ENCODE results near the gene PLCL2.

- no peak for TF ChIP-seq CTCF (IDR thresholded peaks at IDR 0.05; ENCODE audit: low read depth, low read length, poor library complexity, severe bottlenecking)
- TF ChIP-seq EZH2phosphoT487 (IDR thresholded peaks at IDR 0.05; ENCODE audit: borderline replicate concordance, low read length) = no peak
These were observed 18.2 kb upstream of the PLCL2 start for GRCh38 chr3:16866571-16866970.
